Posterior cingulate gyrus (tissue), 11 donors: ENCODE measurements around the gene TBK1.

Experiments
- DNase-seq, 10 donors: peaks; one replicate each; pipeline versions ENCODE4 v3.0.0 to v3.0.0-alpha.2; 2020 to 2021; ENCODE audit warnings: mixed read lengths in 3 of 10
- intact Hi-C: fragments of 100-400 bp; cut with DNase I; formaldehyde crosslinking; loops from one replicate; pipeline ENCODE4 v1.15.1; 2023

Gene TBK1

GRCh38 chr12:64450711-64451486, 1.0 kb upstream of the TBK1 start:
- intact Hi-C loops, result no loop called here
- no peak for DNase-seq

DNA sequence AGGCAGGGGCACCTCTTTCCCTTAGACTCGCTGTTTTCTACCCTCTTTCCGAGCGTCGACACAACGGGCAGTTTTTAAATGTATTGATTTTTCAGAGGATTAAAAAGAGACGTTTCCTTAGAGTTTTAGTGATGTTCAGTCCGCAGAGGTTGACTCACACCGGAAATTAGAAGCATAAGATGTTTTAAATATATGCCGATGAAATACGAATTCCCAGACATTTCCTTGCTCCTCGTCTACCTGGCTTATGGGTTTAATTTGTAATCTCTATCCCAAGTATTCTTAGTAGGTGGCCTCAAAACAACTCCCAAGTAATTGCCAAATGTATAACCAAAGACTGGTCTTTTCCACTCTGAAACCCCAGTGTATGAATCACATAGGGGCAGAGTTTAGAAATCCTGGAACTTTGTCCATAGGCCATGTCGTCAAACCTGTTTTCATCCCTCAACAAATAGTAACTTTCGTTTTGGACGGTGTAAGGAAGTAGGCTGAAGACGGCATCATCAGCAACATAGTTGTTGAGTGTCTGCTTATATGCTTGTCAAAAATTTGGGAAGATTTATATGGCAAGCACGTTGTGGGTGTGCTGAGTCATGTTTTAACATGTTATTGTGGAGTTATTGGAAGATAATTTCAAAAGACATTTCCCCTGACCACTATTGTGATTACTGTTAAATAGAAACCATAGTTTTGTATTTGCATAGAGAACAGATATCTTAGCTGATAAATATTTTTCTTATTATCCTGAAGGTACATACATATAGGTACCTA, 824 bp downstream of the TBK1 start:
- intact Hi-C loops, result loop anchor here (2.0 kb wide), 1 partner anchor 48 kb away; the partner anchor contains the start of gene XPOT
- no peak for DNase-seq

DNA sequence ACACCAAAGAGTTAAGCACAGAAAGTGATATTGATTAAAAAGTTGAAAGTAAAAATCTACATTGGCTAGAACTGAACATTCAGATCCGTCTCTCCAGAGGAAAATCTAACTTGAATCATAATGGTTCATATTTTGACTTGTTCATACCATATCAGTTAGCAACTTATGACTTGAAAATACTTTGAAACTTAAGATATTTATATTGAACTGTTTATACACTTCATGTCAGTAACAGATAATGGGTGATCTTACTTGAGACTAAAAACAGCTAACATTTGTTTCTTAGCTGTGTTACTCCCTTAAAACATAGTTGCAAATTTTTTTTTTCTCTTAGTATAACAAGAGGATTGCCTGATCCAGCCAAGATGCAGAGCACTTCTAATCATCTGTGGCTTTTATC, 3.6 kb downstream of the TBK1 start:
- intact Hi-C loops, result no loop called here
- DNase-seq, result no peak

DNA sequence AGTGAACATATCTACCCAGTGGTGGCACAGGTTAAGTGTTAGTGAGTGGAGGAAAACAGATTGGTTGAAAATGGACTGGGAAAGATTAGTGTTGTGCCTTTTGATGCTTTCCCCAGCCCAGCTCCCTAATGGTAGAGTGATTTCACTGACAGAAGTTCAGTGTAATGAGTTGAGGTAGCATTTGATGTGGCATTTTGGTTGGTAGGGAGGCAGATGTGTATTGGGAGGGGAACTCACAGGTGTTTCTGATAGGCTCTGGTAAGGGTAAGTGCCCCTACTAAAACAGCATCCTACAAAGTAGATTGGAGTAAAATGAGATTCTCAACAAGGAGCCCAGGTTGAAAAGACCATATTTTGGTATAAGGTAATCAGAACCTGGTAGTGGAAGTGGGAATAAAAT, 4.2 kb downstream of the TBK1 start:
- no peak for DNase-seq
- intact Hi-C loops, result no loop called here

DNA sequence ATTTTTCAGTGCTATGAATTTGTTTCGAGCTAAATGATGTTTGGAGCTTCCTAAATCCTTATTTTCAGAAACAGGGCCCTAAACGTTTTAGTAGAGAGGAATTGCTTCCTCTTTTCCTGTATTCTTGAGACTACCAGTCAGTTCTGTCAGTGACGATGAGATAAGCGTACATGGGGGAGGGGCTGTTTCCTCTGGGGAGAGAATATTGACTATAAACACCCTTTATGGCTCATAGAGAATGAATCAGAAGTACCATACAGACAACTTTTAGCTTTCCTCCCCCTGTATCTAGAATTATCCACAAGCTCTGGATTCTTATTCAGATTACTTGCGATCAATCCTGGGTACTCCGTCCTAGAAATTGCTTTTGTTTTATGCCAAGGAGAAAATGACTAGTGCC, 5.1 kb downstream of the TBK1 start:
- DNase-seq, result no peak
- intact Hi-C loops, result no loop called here

DNA sequence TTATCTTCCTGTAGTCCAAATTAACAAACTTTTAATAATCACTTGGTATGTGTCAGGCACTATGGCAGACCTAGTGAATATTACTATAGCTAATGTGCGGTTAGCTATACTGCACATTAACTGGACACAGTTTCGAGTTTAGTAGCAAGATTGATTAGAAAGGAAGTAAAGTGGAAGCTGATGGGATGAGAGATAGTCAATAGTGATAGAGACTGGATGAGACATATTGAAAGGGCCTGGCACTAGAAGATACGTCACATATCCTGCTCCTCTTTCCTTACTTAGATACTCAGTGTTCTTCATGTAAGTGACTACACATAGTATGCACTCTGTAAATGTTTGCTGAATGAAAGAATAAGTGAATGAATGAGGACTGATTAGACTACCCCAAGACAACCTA, 5.5 kb downstream of the TBK1 start:
- intact Hi-C loops, result no loop called here
- no peak for DNase-seq

DNA sequence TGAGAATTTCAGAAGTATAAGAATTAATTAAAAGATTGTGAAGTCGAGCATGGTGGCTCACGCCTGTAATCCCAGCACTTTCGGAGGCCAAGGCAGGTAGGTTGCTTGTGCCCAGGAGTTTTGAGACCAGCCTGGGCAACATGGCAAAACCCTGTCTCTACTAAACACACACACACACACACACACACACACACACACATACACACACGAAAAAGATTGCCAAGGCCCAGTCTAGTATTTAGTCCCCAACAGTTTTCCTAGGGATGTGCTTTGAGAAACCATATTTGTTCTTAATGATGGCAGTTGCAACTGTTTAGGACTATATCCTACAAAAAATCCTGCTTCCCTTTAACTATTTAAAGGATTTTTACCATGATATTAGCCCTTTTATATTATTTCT, 6.0 kb downstream of the TBK1 start:
- intact Hi-C loops, result no loop called here
- no peak for DNase-seq

DNA sequence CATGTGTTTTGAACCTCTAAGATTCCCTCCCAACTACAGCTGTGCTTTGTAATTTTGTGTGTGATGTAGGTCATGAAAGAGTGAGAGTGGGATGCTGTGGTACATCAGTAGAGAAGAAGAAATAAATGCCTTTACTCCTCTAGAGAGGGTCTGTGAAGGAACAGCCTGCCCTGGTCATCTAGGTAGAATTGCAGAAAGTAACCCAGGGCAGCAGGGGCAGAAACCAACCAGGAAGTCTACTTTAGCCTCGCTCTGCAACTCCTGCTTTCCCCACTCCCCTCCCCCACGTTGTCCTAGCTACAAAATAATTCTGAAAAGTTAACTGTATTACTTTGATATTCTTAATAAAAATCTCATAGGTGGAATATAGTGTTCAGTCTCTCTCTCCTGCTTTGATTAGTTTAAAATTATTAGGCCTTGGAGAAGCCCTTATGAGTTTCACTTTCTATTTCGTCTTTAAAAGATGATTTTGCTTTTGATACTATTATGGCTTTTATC, 7.5 kb downstream of the TBK1 start:
- intact Hi-C loops, result no loop called here
- no peak for DNase-seq

DNA sequence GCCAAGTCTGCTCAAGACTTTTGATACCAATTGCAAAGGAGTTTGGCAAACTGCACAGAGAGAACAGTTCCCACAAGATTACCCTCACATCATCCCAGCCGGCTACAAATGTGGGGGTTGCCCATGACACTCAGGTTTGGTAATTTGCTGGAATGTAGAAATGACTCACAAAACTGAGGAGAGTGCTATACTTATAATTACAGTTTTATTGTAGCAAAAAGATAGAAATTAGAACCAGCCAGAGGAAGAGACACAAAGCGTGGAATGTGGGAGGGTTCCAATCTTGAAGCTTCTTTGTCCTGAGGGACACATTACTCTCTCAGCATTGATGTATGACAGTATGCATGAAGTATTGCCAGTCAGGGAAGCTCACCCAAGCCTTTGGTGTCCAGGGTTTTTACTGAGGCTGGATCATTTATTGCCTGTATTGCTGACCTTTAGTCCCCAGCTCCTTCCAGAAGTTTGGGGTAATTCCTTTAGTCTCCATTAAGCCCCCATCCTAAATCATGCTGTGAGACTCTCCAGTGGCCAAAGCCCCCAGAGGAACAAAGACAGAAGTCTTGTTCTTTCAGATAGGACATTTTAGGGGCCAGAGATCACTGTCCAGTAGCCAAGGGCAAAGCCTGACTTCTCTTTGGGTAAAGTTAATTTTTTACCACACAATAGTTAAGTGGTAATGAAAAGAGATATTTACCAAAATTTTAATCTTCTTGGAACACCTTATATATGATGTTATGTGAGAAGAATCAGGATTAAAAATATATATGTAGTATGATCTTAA, 9.9 kb downstream of the TBK1 start:
- peak in 3 of 10 donors; percentile 11 to 68 (median 21) for DNase-seq
- intact Hi-C loops, result no loop called here

- intact Hi-C loops, result no loop called here
- no peak for DNase-seq
These were observed 14.3 kb downstream of the TBK1 start for GRCh38 chr12:64466178-64466577.

DNA sequence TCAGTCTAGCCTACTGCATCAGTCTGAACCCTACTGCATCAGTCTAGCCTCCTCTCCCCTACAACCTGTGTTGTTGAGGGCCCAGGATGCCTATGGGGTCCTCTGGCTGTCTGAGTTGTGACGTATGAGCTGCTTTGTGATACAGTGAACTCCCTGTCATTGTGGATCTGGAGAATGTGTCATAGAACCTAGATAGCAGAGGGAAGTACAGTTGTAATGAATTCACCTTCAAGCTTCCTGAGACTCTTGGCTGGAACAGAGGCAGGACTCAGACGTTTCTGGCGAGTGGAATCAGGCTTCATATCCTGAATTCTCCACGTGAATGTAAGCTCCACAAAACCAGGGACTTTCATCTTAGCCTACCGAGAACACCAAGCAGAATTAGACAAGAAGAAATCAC, 17.0 kb downstream of the TBK1 start:
- intact Hi-C loops, result no loop called here
- DNase-seq, result no peak

DNA sequence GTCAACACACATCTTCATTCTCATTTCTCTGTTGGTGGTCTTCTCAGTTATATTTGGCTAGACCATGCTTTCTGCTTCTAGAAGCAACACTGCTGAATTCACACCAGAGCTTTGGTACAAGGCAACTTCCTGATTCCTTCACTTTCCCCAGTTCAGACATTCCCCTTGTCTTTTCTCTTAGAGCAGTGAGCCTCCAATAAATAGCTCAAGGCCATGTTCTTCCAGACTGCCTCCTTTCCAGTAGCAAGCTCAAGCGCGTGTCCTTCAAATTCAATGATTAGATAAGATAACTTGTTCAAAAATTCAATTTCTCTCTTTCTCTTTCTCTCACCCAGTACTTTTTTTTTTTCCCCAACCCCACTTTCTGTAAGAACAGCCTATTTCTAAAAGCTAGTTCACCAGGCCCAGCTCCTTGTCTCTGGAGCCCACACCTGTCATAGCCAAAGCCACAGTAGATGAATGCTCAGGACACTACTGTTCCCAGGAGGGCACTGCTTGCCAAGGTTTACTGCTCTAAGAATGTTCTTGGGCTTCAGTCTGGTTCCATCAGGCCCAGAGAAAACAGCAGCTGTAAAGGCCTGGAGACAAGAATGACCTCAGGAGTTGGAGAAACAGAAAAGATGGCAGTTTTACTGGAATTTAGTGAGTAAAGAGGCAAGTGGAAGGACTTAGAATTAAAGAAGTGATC, 17.7 kb downstream of the TBK1 start:
- DNase-seq, result no peak
- intact Hi-C loops, result no loop called here

DNA sequence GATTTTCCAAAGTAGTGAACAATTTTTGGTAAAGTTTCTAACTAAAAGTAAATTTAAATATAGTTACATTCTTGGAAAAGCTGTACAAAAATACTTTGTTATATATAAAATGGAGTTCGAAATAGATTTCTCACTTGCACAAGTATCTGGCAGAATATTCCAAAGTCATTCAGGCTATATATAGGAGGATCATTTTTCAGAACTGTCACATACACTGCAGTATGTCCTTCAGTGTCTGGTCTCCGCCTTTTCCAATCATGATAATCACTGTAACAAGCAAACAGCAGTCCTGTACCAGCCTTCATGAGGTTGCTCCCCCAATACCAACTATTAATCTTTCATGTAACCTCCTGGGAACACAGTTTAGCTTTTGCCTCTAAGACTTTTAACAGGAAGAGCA, 18.6 kb downstream of the TBK1 start:
- intact Hi-C loops, result no loop called here
- DNase-seq, result no peak

GRCh38 chr12:64473176-64473575, 21.3 kb downstream of the TBK1 start:
- intact Hi-C loops, result no loop called here
- no peak for DNase-seq

- intact Hi-C loops, result no loop called here
- no peak for DNase-seq
These were observed 23.6 kb downstream of the TBK1 start for GRCh38 chr12:64475518-64475917.

DNA sequence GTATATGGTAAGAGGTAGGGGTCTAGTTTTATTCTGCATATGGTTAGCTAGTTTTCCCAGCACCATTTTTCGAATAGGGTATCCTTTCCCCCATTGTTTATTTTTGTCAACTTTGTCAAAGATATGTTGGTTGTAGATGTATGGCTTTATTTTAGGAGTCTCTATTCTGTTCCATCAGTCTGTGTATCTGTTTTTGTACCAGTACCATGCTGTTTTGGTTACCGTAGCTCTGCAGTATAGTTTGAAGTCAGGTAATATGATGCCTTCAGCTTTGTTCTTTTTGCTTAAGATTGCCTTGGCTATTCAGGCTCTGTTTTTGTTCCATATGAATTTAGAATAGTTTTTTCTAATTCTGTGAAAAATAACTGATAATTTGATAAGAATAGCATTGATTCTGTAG, 24.9 kb downstream of the TBK1 start:
- no peak for DNase-seq
- intact Hi-C loops, result no loop called here

- intact Hi-C loops, result no loop called here
- DNase-seq, result no peak
These were observed 26.7 kb downstream of the TBK1 start for GRCh38 chr12:64478661-64479060.

GRCh38 chr12:64480148-64480547, 28.2 kb downstream of the TBK1 start:
- intact Hi-C loops, result no loop called here
- no peak for DNase-seq

- intact Hi-C loops, result no loop called here
- DNase-seq, result no peak
These were observed 34.7 kb downstream of the TBK1 start for GRCh38 chr12:64486657-64487056.

GRCh38 chr12:64491718-64492117, 39.8 kb downstream of the TBK1 start:
- intact Hi-C loops, result no loop called here
- DNase-seq, result no peak

GRCh38 chr12:64493513-64493912, 41.6 kb downstream of the TBK1 start:
- DNase-seq, result no peak
- intact Hi-C loops, result no loop called here
